Measurements from ENCODE around the gene TRIM39.
"Not testable (repeated sequence)": the region's sequence is repeated elsewhere in the genome, so short reads cannot be mapped to it uniquely, and the experiment has no call there.

TRIM39 gene

DNA sequence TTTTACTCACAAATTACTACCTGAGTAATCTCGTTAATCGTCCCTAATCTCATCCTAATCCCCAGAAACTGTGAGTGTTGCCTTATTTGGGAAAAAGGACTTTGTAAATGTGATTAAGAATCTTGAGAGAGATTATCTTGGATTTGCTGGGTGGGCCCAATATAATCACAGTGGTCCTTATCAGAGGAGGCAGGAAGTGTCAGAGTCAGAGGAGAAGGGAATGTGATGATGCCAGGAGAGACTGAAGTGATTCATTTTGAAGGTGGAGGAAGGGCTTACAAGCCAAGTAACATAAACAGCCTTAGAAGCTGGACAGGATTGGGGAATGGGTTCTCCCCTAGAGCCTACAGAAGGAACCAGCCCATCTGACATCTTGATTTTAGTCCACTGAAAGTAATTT is 34.9 kb downstream of the TRIM39 start:
- no peak for DNase-seq (ENCODE audit: low read depth in 3 of 3)

GRCh38 chr6:30363459-30363858 is 36.7 kb downstream of the TRIM39 start:
- DNase-seq (ENCODE audit: low read depth in 3 of 3), result no peak

- DNase-seq (ENCODE audit: low read depth in 3 of 3), result no peak
Measured at GRCh38 chr6:30364591-30364990, 37.9 kb downstream of the TRIM39 start.

DNA sequence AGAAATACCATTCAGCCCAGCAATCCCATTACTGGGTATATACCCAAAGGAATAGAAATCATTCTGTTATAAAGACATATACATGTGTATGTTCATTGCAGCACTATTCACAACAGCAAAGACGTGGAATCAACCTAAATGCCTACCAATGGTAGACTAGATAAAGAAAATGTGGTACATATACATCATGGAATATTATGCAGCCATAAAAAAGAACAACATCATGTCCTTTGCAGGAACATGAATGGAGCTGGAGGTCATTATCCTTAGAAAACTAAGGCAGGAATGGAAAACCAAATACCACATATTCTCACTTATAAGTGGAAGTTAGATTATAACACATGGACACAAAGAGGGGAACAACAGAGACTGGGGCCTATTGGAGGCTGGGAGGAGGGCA is 42.6 kb downstream of the TRIM39 start:
- not testable (repeated sequence) for DNase-seq (ENCODE audit: low read depth in 3 of 3)

GRCh38 chr6:30378290-30378937 is 51.7 kb downstream of the TRIM39 start:
- no peak for DNase-seq (ENCODE audit: low read depth in 3 of 3)

GRCh38 chr6:30380464-30380863 is 53.7 kb downstream of the TRIM39 start:
- DNase-seq (ENCODE audit: low read depth in 3 of 3), result no peak

DNA sequence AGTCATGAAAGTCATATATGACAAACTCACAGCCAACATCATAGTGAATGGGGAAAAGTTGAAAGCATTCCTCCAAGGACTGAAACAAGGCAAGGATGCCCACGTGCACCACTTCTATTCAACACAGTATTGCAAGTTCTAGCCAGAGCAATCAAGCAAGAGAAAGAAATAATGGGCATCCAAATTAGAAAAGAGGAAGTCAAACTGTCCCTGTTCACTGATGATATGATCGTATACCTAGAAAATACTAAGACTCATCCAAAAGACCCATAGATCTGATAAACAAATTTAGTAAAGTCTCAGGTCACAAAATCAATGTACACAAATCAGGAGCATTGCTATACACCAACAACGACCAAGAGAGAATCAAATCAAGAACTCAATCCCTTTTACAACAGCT is 59.4 kb downstream of the TRIM39 start:
- DNase-seq (ENCODE audit: low read depth in 3 of 3), result no peak

DNA sequence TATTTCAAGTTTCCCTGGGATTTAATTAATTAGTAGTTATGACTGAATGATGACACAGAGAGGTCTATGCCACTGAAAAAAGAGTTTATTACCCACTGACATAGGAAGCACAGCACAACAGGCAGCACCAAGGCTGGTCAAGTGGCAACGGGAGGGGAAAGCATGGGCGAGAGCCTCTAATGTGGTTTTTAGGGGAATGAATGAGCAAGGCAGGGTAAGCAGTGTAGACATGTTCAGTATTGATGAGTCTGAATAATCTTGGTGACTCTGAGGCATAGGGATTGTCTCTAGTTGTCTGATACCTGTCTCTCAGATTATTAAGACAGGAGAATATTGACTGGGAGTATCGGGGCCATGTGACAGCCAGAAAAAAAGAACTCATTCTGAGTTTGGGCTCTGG is 64.5 kb downstream of the TRIM39 start:
- no peak for DNase-seq (ENCODE audit: low read depth in 3 of 3)

Data from stimulated activated CD4-positive, alpha-beta T cell treated with anti-CD3 and anti-CD28 coated beads, TNF-alpha, amount 100 ng/mL, for 24 hours (primary cell).